ENCODE results near the gene HTR4.

Gene HTR4

DNA sequence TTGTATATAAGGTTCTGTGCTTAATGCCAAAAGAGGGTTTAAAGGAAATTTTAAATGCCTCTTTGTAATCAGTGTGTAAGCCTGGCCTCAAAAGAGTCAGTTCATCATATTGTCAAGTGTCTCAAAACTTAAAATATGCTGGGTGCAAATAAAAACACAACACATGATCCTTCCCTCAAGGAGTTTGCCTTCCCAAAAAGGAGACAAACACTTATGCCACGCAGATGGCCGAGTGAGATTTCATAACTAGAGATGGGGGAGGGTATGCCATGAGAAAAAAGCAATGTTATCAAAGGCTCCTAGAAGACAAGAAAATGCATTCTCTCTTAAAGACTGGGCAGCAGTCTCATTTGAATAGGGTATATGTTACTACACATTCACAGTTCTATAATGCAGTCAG, 215.4 kb downstream of the HTR4 start:
- Mint-ChIP-seq H3K4me1 (peaks cover 2% of the 10 kb centered on the region), H3K4me3 (no peak overlapping the region), H3K36me3 (ENCODE audit: low read depth) (peaks cover 52% of the 10 kb centered on the region), H3K27ac (no peak overlapping the region), H3K27me3 (ENCODE audit: low read depth) (no peaks in the 10 kb centered on the region), H3K9me3 (no peaks in the 10 kb centered on the region)
- no peak for TF ChIP-seq CTCF (IDR thresholded peaks at IDR 0.05; ENCODE audit: unreplicated experiment in 3 of 3)

DNA sequence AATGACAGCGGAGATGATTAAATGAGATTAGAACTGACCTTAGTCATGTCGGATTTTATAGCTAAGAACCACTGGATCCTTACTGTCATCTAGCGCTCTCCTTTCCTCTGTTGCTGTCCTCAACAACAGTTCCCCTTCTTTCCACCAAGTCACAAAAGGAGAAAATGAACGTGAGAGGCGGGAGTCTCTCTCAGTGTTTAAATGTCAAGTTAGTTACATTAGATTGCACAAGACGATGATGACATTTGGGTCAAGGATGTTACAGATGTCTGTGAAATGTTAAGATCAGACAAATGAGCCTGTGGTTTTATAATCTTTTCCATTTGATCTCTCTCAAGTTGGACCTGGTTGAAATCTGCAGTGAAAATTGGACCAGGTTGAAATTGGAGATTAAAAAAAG, 217.1 kb downstream of the HTR4 start:
- Mint-ChIP-seq H3K27me3 (ENCODE audit: low read depth) (no peaks in the 10 kb centered on the region), H3K4me3 (no peak overlapping the region), H3K36me3 (ENCODE audit: low read depth) (peaks cover 63% of the 10 kb centered on the region), H3K4me1 (no peaks in the 10 kb centered on the region), H3K9me3 (no peaks in the 10 kb centered on the region), H3K27ac (no peak overlapping the region)
- no peak for TF ChIP-seq CTCF (IDR thresholded peaks at IDR 0.05; ENCODE audit: unreplicated experiment in 3 of 3)

- TF ChIP-seq CTCF (IDR thresholded peaks at IDR 0.05; ENCODE audit: unreplicated experiment in 3 of 3) = no peak
- peaks cover 67% of the 10 kb centered on the region for H3K36me3 Mint-ChIP-seq (ENCODE audit: low read depth)
- no peak overlapping the region for H3K4me3 Mint-ChIP-seq
- H3K27me3 Mint-ChIP-seq (ENCODE audit: low read depth) = no peaks in the 10 kb centered on the region
- no peak overlapping the region for H3K27ac Mint-ChIP-seq
- peaks cover 9% of the 10 kb centered on the region for H3K4me1 Mint-ChIP-seq
- no peaks in the 10 kb centered on the region for H3K9me3 Mint-ChIP-seq
Observed at GRCh38 chr5:148436029-148436428, 218.3 kb downstream of the HTR4 start.

DNA sequence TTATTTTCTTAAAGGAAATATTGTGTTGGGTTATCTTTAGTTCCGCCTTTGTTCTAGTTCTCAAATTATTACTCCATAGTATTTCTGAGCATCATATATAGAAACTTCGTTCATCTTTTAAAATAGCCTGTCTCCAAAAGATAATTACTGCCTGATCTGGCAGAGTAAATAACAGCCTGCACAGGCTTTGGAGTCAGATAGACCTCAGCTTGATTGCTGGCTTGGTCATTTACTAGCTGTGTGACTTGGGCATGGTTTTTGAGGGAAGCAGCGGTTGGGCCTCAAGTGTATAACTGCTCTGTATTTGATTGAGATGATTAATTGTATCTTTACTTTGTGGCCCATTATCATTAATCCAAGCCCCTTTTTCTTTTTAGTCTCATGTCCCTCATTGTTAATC, 220.5 kb downstream of the HTR4 start:
- H3K27me3 Mint-ChIP-seq (ENCODE audit: low read depth) = no peaks in the 10 kb centered on the region
- no peaks in the 10 kb centered on the region for H3K9me3 Mint-ChIP-seq
- H3K4me3 Mint-ChIP-seq = no peak overlapping the region
- peaks cover 61% of the 10 kb centered on the region for H3K36me3 Mint-ChIP-seq (ENCODE audit: low read depth)
- H3K27ac Mint-ChIP-seq = no peak overlapping the region
- TF ChIP-seq CTCF (IDR thresholded peaks at IDR 0.05; ENCODE audit: unreplicated experiment in 3 of 3) = no peak
- peaks cover 9% of the 10 kb centered on the region for H3K4me1 Mint-ChIP-seq
